Neural cell (in vitro differentiated cells): ENCODE results near the gene KRT9. TPM values are rescaled to one million over a fixed set of nuclear protein-coding genes. Genes with fewer than 3 reads are reported as not detected.

Source experiments
- H2AFZ ChIP-seq: fragments of 200-600, 300-800 bp; sonication (generic), shearing (Covaris generic); 2 replicates; pipeline ENCODE4 v1.6.0; 2014; ENCODE audit warnings: low read depth, mild to moderate bottlenecking, antibody characterized with exemption, low read length, moderate library complexity
- H3F3A ChIP-seq: fragments of 200-600 bp; shearing (Covaris generic); 2 replicates; pipeline ENCODE4 v1.6.1; 2016; ENCODE audit warnings: mild to moderate bottlenecking, moderate library complexity, mixed read lengths, antibody characterized with exemption, low read length; ENCODE audit not compliant: insufficient read depth, poor library complexity, severe bottlenecking
- H3K27ac ChIP-seq: fragments of 200-600, 300-800 bp; sonication (generic), shearing (Covaris generic); 2 replicates; pipeline ENCODE4 v1.5.1; 2014; ENCODE audit warnings: mild to moderate bottlenecking, low read length, moderate library complexity
- H3K27me3 ChIP-seq: fragments of 300-800, 200-600 bp; sonication (generic), shearing (Covaris generic); 2 replicates; pipeline ENCODE4 v1.6.0; 2014; ENCODE audit warnings: mild to moderate bottlenecking, low read depth, low read length, moderate library complexity; ENCODE audit not compliant: insufficient read depth
- H3K36me3 ChIP-seq: fragments of 300-800, 200-600 bp; sonication (generic), shearing (Covaris generic); 2 replicates; pipeline ENCODE4 v1.5.1; 2014; ENCODE audit warnings: mild to moderate bottlenecking, antibody characterized with exemption, low read length, moderate library complexity; ENCODE audit not compliant: insufficient read depth
- H3K4me2 ChIP-seq: fragments of 300-800, 200-600 bp; sonication (generic), shearing (Covaris generic); 2 replicates; pipeline ENCODE4 v1.6.0; 2014; ENCODE audit warnings: mild to moderate bottlenecking, low read length
- H3K4me3 ChIP-seq: fragments of 300-800, 200-600 bp; sonication (generic), shearing (Covaris generic); 2 replicates; pipeline ENCODE4 v1.5.1; 2014; ENCODE audit warnings: mild to moderate bottlenecking, low read length, moderate library complexity
- H3K79me2 ChIP-seq: fragments of 200-600 bp; shearing (Covaris generic); replicated peaks from 2 replicates; pipeline ENCODE4 v1.6.0; 2014; ENCODE audit warnings: mild to moderate bottlenecking, low read length, moderate library complexity; ENCODE audit not compliant: insufficient read depth
- H3K9ac ChIP-seq: fragments of 300-800, 200-600 bp; sonication (generic), shearing (Covaris generic); 2 replicates; pipeline ENCODE4 v1.6.1; 2016; ENCODE audit warnings: mild to moderate bottlenecking, low read length, mixed read lengths
- H3K9me2 ChIP-seq: fragments of 200-600 bp; shearing (Covaris generic); 2 replicates; pipeline ENCODE4 v1.6.1; 2016; ENCODE audit warnings: mild to moderate bottlenecking, low read length, mixed read lengths; ENCODE audit not compliant: insufficient read depth
- H3K9me3 ChIP-seq: fragments of 200-600, 300-800 bp; sonication (generic), shearing (Covaris generic); 2 replicates; pipeline ENCODE4 v1.6.1; 2016; ENCODE audit warnings: mild to moderate bottlenecking, mixed run types, low read length, moderate library complexity, mixed read lengths
- H4K20me1 ChIP-seq: fragments of 200-600 bp; shearing (Covaris generic); 2 replicates; pipeline ENCODE4 v1.6.1; 2016; ENCODE audit warnings: mild to moderate bottlenecking, mixed run types; ENCODE audit not compliant: insufficient read depth
- CTCF ChIP-seq: fragments of 450-650 bp; IDR thresholded peaks from 2 replicates; pipeline ENCODE4 v1.5.1; 2014; ENCODE audit warnings: antibody characterized with exemption, mild to moderate bottlenecking, moderate library complexity; ENCODE audit not compliant: poor library complexity, severe bottlenecking
- EP300 ChIP-seq: fragments of 450-650 bp; conservative IDR thresholded peaks from 2 replicates; pipeline ENCODE4 v1.6.1; 2014; ENCODE audit warnings: antibody characterized with exemption, mild to moderate bottlenecking, moderate library complexity; ENCODE audit not compliant: poor library complexity, severe bottlenecking
- EZH2 ChIP-seq: fragments of 200-600, 300-800 bp; shearing (Covaris generic), sonication (generic); IDR thresholded peaks from 2 replicates; pipeline ENCODE4 v1.6.1; 2014; ENCODE audit warnings: antibody characterized with exemption, low read length, borderline replicate concordance, mild to moderate bottlenecking; ENCODE audit not compliant: insufficient read depth, poor library complexity, severe bottlenecking
- MXI1 ChIP-seq: fragments of 450-650 bp; conservative IDR thresholded peaks from 2 replicates; pipeline ENCODE4 v1.6.1; 2014; ENCODE audit warnings: antibody characterized with exemption, mild to moderate bottlenecking; ENCODE audit not compliant: poor library complexity, severe bottlenecking
- POLR2AphosphoS5 ChIP-seq: IDR thresholded peaks from 2 replicates; pipeline ENCODE4 v1.6.1; 2012
- RAD21 ChIP-seq: fragments of 450-650 bp; conservative IDR thresholded peaks from 2 replicates; pipeline ENCODE4 v1.6.1; 2014; ENCODE audit warnings: antibody characterized with exemption, mild to moderate bottlenecking, moderate library complexity
- REST ChIP-seq: IDR thresholded peaks from 2 replicates; pipeline ENCODE4 v1.6.1; 2012; ENCODE audit warnings: borderline replicate concordance
- SMC3 ChIP-seq: fragments of 450-650 bp; conservative IDR thresholded peaks from 2 replicates; pipeline ENCODE4 v1.6.1; 2014; ENCODE audit warnings: antibody characterized with exemption, mild to moderate bottlenecking, moderate library complexity; ENCODE audit not compliant: poor library complexity
- TAF1 ChIP-seq: IDR thresholded peaks from 2 replicates; pipeline ENCODE4 v1.6.1; 2012; ENCODE audit warnings: low read depth
- polyA plus RNA-seq: library from polyadenylated mRNA; depleted of rRNA; stranded (reverse); fragments of >200 nt; gene quantifications from 2 replicates; pipeline ENCODE4 v1.2.3, GENCODE V29; 2014

The KRT9 gene
- polyA plus RNA-seq, 1 donor from 2014 or later = not detected

DNA sequence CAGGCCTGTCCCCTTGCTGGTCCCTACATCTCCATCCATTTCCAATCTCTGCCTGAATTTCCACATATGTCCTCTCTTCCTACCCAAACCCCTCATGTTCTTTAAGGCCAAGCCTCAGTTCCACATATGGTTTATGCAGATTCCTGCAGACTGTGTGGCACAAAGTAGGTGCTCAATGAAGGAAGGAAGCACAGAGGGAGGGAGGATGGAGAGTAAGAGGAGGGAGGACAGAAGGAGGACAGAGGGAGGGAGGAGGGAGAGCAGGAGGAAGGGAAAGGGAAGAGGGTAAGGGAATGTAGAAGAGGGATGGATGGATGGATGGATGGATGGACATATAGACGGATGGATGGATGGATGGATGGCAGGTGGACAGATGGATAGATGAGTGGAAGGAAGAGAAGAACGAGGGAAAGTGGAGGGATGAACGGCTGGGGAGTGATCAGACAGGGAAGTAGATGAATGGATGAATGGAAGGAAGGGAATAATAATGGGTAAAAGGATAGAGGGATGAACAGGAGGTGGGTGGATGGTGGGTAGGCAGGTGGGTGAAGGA is 22.6 kb upstream of the KRT9 start:
- Histone ChIP-seq H3K4me2 (no peak overlapping the region), H3K27ac (no peak overlapping the region), H4K20me1 (no peaks in the 10 kb centered on the region), H3F3A (no peaks in the 10 kb centered on the region), H3K4me3 (no peak overlapping the region), H3K9me2 (no peaks in the 10 kb centered on the region), H3K36me3 (no peaks in the 10 kb centered on the region), H3K9me3 (no peaks in the 10 kb centered on the region), H3K9ac (no peak overlapping the region), H3K79me2 (no peaks in the 10 kb centered on the region), H3K27me3 (no peaks in the 10 kb centered on the region), H2AFZ (no peak overlapping the region)
- TF ChIP-seq SMC3 (no peak), POLR2AphosphoS5 (no peak), EP300 (no peak), MXI1 (no peak), TAF1 (no peak), REST (no peak)

DNA sequence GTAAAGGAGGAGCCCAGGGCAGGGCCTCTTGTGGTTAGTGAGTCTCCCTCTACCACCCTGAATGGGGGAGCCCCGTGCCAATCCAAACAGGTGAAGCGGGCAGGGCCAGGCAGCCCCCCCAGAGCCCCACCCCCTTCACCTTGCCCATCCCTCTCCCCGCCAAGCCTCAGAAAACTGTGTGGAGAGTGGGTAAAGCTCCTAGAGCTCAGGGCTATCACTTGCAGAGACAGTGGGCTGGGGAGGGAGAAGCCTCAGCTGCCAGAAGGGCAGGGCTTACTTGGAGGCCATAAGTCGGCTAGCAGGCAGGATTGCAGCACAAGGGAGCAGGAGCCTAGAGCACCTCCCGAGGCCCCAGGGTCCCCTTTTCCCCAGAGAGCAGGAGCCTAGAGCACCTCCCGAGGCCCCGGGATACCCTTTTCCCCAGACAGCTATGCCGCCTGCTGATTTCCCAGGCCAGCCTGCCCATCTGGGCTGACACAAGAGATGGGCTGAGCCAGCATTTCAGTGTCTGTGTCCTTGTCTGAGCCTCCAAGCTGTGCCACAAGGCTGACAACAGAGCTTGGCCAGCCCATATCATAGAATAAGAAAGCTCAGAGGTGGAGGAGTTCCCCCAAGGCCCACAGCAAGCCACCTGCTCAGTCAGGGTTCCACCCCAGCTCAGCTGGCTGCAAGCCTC is 21.6 kb upstream of the KRT9 start:
- H3K9me3 ChIP-seq = no peaks in the 10 kb centered on the region
- no peak for TF ChIP-seq TAF1
- no peak for TF ChIP-seq POLR2AphosphoS5
- no peak for TF ChIP-seq EP300
- no peak for TF ChIP-seq REST
- TF ChIP-seq SMC3 = no peak
- TF ChIP-seq CTCF = no peak
- no peak for TF ChIP-seq MXI1
- no peak for TF ChIP-seq EZH2
- no peak for TF ChIP-seq RAD21
- no peak overlapping the region for H3K4me2 ChIP-seq
- no peaks in the 10 kb centered on the region for H3K36me3 ChIP-seq
- H3F3A ChIP-seq = no peaks in the 10 kb centered on the region
- no peak overlapping the region for H3K4me3 ChIP-seq
- no peaks in the 10 kb centered on the region for H3K9me2 ChIP-seq
- no peaks in the 10 kb centered on the region for H4K20me1 ChIP-seq
- no peaks in the 10 kb centered on the region for H3K27me3 ChIP-seq
- no peaks in the 10 kb centered on the region for H3K79me2 ChIP-seq
- H2AFZ ChIP-seq = no peak overlapping the region
- H3K9ac ChIP-seq = no peak overlapping the region
- H3K27ac ChIP-seq = no peak overlapping the region
